ENCODE data around the gene PTH2.
A peak's percentile ranks its signal among the peaks of the same experiment; 100 is the strongest.

PTH2 gene

DNA sequence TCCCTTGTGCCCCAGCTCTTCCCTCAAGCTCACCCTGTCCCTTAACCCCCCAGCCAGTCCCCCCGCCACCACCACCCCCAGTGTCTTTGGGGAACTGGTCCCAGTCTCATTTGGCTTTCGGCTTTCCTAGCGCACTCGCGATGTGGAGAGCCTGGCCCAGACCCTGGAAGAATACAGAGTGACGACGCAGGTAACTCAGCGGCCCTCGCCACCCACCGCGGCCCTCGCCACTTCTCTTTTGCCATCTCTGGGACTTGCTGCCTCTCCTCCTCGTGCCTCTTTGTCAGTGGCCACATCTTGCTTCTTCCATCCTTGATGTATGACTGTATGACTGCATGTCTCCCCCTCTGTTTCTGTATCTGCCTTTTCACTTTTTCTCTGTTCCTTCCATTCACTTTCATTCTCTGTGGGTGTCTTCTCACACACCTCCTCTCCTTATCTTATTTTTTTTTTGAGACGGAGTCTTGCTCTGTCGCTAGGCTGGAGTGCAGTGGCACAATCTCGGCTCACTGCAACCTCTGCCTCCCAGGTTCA is 15.7 kb downstream of the PTH2 start:
- no peak overlapping the region for H3K27ac ChIP-seq (ENCODE audit: low read length)
- H3K4me2 ChIP-seq (ENCODE audit: low read length), result peak overlapping the region; percentile 24
- no peak overlapping the region for H3K9ac ChIP-seq (ENCODE audit: low read length)
- H4K20me1 ChIP-seq (ENCODE audit: insufficient read depth, low read length), result no peaks in the 10 kb centered on the region
- no peaks in the 10 kb centered on the region for H3K79me2 ChIP-seq (ENCODE audit: low read length)
- H3K4me1 ChIP-seq (ENCODE audit: low read length), result peaks cover 42% of the 10 kb centered on the region
- H3K36me3 ChIP-seq (replicated peaks; ENCODE audit: low read depth, low read length), result no peaks in the 10 kb centered on the region
- no peaks in the 10 kb centered on the region for H3K9me3 ChIP-seq (ENCODE audit: insufficient read depth, low read length)
- no peak for TF ChIP-seq EZH2phosphoT487 (IDR thresholded peaks at IDR 0.05; ENCODE audit: low read depth)
- TF ChIP-seq, protein P1, sequence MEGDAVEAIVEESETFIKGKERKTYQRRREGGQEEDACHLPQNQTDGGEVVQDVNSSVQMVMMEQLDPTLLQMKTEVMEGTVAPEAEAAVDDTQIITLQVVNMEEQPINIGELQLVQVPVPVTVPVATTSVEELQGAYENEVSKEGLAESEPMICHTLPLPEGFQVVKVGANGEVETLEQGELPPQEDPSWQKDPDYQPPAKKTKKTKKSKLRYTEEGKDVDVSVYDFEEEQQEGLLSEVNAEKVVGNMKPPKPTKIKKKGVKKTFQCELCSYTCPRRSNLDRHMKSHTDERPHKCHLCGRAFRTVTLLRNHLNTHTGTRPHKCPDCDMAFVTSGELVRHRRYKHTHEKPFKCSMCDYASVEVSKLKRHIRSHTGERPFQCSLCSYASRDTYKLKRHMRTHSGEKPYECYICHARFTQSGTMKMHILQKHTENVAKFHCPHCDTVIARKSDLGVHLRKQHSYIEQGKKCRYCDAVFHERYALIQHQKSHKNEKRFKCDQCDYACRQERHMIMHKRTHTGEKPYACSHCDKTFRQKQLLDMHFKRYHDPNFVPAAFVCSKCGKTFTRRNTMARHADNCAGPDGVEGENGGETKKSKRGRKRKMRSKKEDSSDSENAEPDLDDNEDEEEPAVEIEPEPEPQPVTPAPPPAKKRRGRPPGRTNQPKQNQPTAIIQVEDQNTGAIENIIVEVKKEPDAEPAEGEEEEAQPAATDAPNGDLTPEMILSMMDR (IDR thresholded peaks at IDR 0.05; ENCODE audit: low read depth, low read length), result no peak
- no peak overlapping the region for H3K4me3 ChIP-seq (ENCODE audit: low read length)
- H3K27me3 ChIP-seq (ENCODE audit: low read depth, low read length), result no peaks in the 10 kb centered on the region
- no peak overlapping the region for H2AFZ ChIP-seq (ENCODE audit: low read depth, low read length)

DNA sequence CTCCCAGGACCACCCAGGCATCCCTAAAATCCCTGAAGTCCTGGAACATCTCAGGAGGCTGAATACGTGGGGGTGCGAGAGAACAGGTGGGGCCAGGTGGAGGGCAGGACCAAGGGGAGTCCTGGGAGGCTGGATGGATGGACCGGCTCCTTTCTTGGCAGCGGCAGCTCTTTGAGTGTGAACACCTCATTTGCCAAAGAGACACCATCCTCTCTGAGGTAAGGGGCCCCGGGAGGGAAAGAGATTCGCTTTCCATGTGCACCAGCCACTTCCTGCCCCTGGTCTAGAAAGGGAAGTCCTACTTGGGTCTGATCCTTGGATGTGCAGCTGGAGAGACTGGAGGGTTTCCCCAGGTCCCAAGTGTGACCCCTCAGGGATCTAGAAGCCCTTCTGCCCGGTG is 16.2 kb downstream of the PTH2 start:
- Histone ChIP-seq H3K4me3 (ENCODE audit: low read length) (no peak overlapping the region), H4K20me1 (ENCODE audit: insufficient read depth, low read length) (no peaks in the 10 kb centered on the region), H3K4me1 (ENCODE audit: low read length) (peaks cover 42% of the 10 kb centered on the region), H3K4me2 (ENCODE audit: low read length) (0 out of 2 replicates have a peak overlapping the region, but pooled peaks have one; percentile 24), H3K27ac (ENCODE audit: low read length) (no peak overlapping the region), H3K79me2 (ENCODE audit: low read length) (no peaks in the 10 kb centered on the region), H3K36me3 (replicated peaks; ENCODE audit: low read depth, low read length) (no peaks in the 10 kb centered on the region), H3K9me3 (ENCODE audit: insufficient read depth, low read length) (no peaks in the 10 kb centered on the region), H3K27me3 (ENCODE audit: low read depth, low read length) (no peaks in the 10 kb centered on the region), H3K9ac (ENCODE audit: low read length) (no peak overlapping the region), H2AFZ (ENCODE audit: low read depth, low read length) (no peak overlapping the region)
- TF ChIP-seq EZH2phosphoT487 (IDR thresholded peaks at IDR 0.05; ENCODE audit: low read depth), result no peak
- TF ChIP-seq, protein P1 (IDR thresholded peaks at IDR 0.05; ENCODE audit: low read depth, low read length), result no peak

DNA sequence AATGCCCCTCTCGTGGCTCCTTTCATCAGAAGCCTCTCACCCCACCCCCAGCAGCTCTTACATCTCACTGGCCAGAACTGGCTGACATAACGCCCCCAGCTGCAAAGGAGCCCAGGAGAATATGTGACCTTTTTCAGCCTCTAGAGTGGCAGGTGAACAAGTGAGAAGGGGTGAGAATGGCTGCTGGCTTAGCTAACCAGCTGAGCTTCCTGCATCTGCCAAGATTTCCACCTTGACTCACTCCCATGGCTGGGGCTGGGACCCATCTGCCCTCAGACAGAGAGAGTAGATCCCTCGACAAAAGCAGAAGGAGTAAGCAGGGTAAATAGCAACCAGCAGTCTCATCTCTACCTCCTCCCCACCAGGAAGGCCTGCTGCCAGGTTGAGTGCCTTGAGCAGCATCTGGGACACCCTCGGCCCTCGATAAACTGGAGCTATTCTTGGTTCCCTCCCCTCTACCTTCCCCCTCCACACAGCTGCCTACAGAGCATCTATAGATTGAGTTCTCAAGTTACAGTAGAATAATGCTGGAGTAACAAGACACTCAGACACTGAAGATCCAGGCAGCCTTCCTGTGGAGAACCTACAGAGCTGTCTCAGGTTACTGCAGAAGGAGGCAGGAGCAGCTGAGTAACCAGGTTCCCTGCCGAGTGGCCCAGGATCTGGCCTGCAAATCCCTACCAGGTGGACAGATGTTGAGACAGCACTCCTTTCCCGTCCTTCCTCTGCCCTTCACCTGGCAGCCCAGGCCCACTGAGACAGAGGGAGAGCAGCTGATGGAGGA is 19.6 kb downstream of the PTH2 start:
- TF ChIP-seq EZH2phosphoT487 (IDR thresholded peaks at IDR 0.05; ENCODE audit: low read depth), result no peak
- TF ChIP-seq, protein P1 (IDR thresholded peaks at IDR 0.05; ENCODE audit: low read depth, low read length), result no peak
- Histone ChIP-seq H2AFZ (ENCODE audit: low read depth, low read length) (no peak overlapping the region), H3K9me3 (ENCODE audit: insufficient read depth, low read length) (no peaks in the 10 kb centered on the region), H4K20me1 (ENCODE audit: insufficient read depth, low read length) (no peaks in the 10 kb centered on the region), H3K27ac (ENCODE audit: low read length) (no peak overlapping the region), H3K27me3 (ENCODE audit: low read depth, low read length) (no peaks in the 10 kb centered on the region), H3K4me3 (ENCODE audit: low read length) (no peak overlapping the region), H3K79me2 (ENCODE audit: low read length) (no peaks in the 10 kb centered on the region), H3K4me2 (ENCODE audit: low read length) (no peak overlapping the region), H3K36me3 (replicated peaks; ENCODE audit: low read depth, low read length) (no peaks in the 10 kb centered on the region), H3K9ac (ENCODE audit: low read length) (no peak overlapping the region), H3K4me1 (ENCODE audit: low read length) (peaks cover 25% of the 10 kb centered on the region)

DNA sequence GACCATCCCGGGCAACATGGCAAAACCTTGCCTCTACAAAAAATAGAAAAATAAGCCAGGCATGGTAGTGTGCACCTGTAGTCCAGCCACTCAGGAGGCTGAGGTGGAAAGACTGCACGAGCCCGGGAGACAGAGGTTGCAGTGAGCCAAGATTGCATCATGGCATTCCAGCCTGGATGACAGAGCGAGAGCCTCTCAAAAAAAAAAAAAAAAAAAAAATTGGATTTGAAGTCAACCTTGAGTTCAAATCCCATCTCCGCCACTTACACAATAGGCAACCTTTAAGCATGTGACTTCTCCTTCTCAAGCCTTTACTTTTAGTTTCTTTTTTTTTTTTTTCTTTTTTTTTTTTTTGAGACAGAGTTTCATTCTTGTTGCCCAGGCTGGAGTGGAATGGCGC is 23.2 kb downstream of the PTH2 start:
- Histone ChIP-seq H3K9me3 (ENCODE audit: insufficient read depth, low read length) (no peaks in the 10 kb centered on the region), H3K79me2 (ENCODE audit: low read length) (no peaks in the 10 kb centered on the region), H3K9ac (ENCODE audit: low read length) (no peak overlapping the region), H3K36me3 (replicated peaks; ENCODE audit: low read depth, low read length) (no peaks in the 10 kb centered on the region), H3K4me2 (ENCODE audit: low read length) (no peak overlapping the region), H3K27me3 (ENCODE audit: low read depth, low read length) (no peaks in the 10 kb centered on the region), H2AFZ (ENCODE audit: low read depth, low read length) (no peak overlapping the region), H3K27ac (ENCODE audit: low read length) (no peak overlapping the region), H3K4me3 (ENCODE audit: low read length) (no peak overlapping the region), H4K20me1 (ENCODE audit: insufficient read depth, low read length) (no peaks in the 10 kb centered on the region), H3K4me1 (ENCODE audit: low read length) (no peaks in the 10 kb centered on the region)
- no peak for TF ChIP-seq EZH2phosphoT487 (IDR thresholded peaks at IDR 0.05; ENCODE audit: low read depth)
- TF ChIP-seq, protein P1 (IDR thresholded peaks at IDR 0.05; ENCODE audit: low read depth, low read length), result no peak
